Measurements from ENCODE around the gene CAMSAP1.

DNA sequence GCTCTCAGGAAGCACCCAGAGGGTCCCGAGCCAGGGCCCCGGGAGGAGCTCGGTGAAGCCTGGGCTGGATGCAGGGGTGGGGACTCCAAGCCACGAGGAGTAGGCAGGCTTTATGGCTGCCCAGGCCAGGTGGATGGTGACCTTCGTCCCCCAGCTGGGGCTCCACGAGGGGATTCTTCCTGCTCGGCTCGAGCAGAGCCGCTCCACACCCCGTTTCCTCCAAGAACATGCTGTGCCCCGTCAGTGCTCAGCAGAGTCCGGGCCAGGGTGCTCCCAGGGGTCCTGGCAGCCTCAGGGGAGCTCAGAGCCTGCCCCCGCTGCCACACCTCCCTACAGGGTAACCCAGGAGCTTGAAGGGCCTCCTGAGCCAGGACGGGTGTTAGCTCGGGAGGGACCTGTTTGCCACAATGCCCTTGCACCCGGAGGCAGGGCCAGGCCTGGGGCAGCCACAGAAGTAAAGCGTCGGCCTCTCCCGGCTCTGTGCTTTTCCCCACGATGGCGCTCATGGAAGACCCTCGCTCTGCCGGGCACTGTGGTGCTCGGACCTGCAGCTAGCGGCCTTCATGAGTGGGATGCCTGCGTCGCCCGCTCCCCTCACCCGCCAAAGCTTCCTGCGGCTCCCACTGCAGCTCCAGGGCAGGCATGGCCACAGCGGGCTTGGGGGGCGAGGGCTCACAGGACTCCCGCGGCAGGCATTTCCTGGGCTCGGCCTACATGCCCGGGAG is 118.6 kb downstream of the CAMSAP1 start:
- TF ChIP-seq, protein P1, sequence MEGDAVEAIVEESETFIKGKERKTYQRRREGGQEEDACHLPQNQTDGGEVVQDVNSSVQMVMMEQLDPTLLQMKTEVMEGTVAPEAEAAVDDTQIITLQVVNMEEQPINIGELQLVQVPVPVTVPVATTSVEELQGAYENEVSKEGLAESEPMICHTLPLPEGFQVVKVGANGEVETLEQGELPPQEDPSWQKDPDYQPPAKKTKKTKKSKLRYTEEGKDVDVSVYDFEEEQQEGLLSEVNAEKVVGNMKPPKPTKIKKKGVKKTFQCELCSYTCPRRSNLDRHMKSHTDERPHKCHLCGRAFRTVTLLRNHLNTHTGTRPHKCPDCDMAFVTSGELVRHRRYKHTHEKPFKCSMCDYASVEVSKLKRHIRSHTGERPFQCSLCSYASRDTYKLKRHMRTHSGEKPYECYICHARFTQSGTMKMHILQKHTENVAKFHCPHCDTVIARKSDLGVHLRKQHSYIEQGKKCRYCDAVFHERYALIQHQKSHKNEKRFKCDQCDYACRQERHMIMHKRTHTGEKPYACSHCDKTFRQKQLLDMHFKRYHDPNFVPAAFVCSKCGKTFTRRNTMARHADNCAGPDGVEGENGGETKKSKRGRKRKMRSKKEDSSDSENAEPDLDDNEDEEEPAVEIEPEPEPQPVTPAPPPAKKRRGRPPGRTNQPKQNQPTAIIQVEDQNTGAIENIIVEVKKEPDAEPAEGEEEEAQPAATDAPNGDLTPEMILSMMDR (IDR thresholded peaks at IDR 0.05; ENCODE audit: poor library complexity, severe bottlenecking), result no peak
- TF ChIP-seq EP300 (conservative IDR thresholded peaks at IDR 0.05; ENCODE audit: poor library complexity, severe bottlenecking), result no peak
- no peak for TF ChIP-seq EZH2 (IDR thresholded peaks at IDR 0.05; ENCODE audit: borderline replicate concordance, insufficient read depth, low read length, poor library complexity, severe bottlenecking)
- TF ChIP-seq, protein P2, sequence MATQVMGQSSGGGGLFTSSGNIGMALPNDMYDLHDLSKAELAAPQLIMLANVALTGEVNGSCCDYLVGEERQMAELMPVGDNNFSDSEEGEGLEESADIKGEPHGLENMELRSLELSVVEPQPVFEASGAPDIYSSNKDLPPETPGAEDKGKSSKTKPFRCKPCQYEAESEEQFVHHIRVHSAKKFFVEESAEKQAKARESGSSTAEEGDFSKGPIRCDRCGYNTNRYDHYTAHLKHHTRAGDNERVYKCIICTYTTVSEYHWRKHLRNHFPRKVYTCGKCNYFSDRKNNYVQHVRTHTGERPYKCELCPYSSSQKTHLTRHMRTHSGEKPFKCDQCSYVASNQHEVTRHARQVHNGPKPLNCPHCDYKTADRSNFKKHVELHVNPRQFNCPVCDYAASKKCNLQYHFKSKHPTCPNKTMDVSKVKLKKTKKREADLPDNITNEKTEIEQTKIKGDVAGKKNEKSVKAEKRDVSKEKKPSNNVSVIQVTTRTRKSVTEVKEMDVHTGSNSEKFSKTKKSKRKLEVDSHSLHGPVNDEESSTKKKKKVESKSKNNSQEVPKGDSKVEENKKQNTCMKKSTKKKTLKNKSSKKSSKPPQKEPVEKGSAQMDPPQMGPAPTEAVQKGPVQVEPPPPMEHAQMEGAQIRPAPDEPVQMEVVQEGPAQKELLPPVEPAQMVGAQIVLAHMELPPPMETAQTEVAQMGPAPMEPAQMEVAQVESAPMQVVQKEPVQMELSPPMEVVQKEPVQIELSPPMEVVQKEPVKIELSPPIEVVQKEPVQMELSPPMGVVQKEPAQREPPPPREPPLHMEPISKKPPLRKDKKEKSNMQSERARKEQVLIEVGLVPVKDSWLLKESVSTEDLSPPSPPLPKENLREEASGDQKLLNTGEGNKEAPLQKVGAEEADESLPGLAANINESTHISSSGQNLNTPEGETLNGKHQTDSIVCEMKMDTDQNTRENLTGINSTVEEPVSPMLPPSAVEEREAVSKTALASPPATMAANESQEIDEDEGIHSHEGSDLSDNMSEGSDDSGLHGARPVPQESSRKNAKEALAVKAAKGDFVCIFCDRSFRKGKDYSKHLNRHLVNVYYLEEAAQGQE (IDR thresholded peaks at IDR 0.05; ENCODE audit: borderline replicate concordance), result no peak
- TF ChIP-seq TAF1 (IDR thresholded peaks at IDR 0.05; ENCODE audit: low read depth), result no peak
- TF ChIP-seq RAD21 (conservative IDR thresholded peaks at IDR 0.05), result no peak
- TF ChIP-seq POLR2AphosphoS5 (IDR thresholded peaks at IDR 0.05), result no peak
- no peak for TF ChIP-seq SMC3 (conservative IDR thresholded peaks at IDR 0.05; ENCODE audit: poor library complexity)

All from neural cell (in vitro differentiated cells).